Activated CD4-positive, alpha-beta T cell treated with anti-CD3 and anti-CD28 coated beads, Interleukin-2, amount 10 ng/mL, durations not matched to agents 7 days and 5 days (primary cell): ENCODE results near the gene TFPI. TPM values are rescaled to one million over a fixed set of nuclear protein-coding genes. Genes with fewer than 3 reads are reported as not detected.
A peak's percentile ranks its signal among the peaks of the same experiment; 100 is the strongest.

ENCODE experiments used
- CTCF ChIA-PET: fragments of 350-600 bp; sonication (Branson Sonifier 250); formaldehyde crosslinking; loops from one replicate; lab custom pipeline; 2021; ENCODE audit warnings: antibody characterized with exemption; lab: Charles Lee
- POLR2A ChIA-PET: fragments of 350-600 bp; sonication (Branson Sonifier 250); formaldehyde crosslinking; loops from one replicate; lab custom pipeline; 2021; ENCODE audit warnings: antibody characterized with exemption; lab: Charles Lee
- DNase-seq: peaks from one replicate; pipeline ENCODE4 v3.0.0-alpha.2; 2020
- H3K27ac Mint-ChIP-seq: one replicate; pipeline ENCODE4 v1.8.0; 2021; ENCODE audit warnings: mild to moderate bottlenecking, moderate library complexity, mixed read lengths
- H3K27me3 Mint-ChIP-seq: one replicate; pipeline ENCODE4 v1.8.0; 2021; ENCODE audit warnings: mixed read lengths
- H3K36me3 Mint-ChIP-seq: one replicate; pipeline ENCODE4 v1.8.0; 2021; ENCODE audit warnings: low read depth, mixed read lengths
- H3K4me1 Mint-ChIP-seq: one replicate; pipeline ENCODE4 v1.8.0; 2021; ENCODE audit warnings: mixed read lengths
- H3K4me3 Mint-ChIP-seq: one replicate; pipeline ENCODE4 v1.8.0; 2021; ENCODE audit warnings: mild to moderate bottlenecking, moderate library complexity, mixed read lengths
- H3K9me3 Mint-ChIP-seq: one replicate; pipeline ENCODE4 v1.8.0; 2021; ENCODE audit warnings: mixed read lengths
- total RNA-seq, 2 experiments: library from RNA; stranded (reverse); gene quantifications; one replicate each; pipeline ENCODE4 v1.2.3, GENCODE V29; 2021

Gene TFPI
- total RNA-seq, 2 experiments from 2014 or later: not detected

DNA sequence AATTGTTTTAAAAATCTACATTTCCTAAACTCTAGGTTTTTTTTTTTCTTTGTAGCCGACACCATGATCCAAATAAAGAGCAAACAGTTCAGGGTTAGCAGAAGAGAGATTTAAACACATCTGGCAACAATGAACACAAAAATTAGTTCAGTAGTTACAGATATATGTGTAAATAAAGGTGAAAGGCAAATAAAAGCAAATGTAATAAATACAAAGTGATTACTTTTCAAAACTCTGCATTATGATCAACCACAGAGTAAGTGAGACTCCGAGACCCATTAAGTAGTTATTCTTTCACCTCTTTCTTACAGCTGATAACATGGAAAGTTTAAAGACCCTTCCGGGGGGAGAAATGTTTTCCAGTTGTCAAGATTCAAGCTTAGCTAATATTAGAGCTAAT is 106.9 kb downstream of the TFPI start:
- Mint-ChIP-seq H3K27me3 (no peaks in the 10 kb centered on the region), H3K36me3 (no peaks in the 10 kb centered on the region), H3K27ac (peak overlapping the region; percentile 57), H3K4me1 (peaks cover 12% of the 10 kb centered on the region), H3K4me3 (peak overlapping the region; percentile 45), H3K9me3 (no peaks in the 10 kb centered on the region)
- ChIA-PET CTCF (no interaction called here), POLR2A (no interaction called here)
- no peak for DNase-seq

DNA sequence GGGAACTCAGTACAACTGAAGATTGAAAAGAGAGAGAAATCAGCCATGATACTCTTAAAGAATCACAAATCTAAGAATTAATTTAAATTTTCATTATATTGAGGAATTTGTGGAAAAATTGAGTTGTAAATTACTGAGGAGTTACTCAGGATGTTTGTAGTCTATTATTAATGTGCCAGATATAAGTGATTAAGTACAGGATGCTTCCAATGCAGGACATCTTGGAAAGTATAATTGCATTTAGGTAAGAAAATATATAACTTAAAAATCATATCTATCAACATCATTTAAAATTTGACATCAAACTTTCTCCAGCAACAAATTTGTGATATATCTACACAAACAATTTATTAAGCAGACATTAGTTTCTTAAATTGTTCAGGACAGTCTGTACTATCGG is 107.5 kb downstream of the TFPI start:
- POLR2A ChIA-PET: no interaction called here
- H3K36me3 Mint-ChIP-seq: no peaks in the 10 kb centered on the region
- no peak for DNase-seq
- no peak overlapping the region for H3K27ac Mint-ChIP-seq
- no peaks in the 10 kb centered on the region for H3K9me3 Mint-ChIP-seq
- H3K27me3 Mint-ChIP-seq: no peaks in the 10 kb centered on the region
- CTCF ChIA-PET: no interaction called here
- H3K4me1 Mint-ChIP-seq: peaks cover 12% of the 10 kb centered on the region
- no peak overlapping the region for H3K4me3 Mint-ChIP-seq

DNA sequence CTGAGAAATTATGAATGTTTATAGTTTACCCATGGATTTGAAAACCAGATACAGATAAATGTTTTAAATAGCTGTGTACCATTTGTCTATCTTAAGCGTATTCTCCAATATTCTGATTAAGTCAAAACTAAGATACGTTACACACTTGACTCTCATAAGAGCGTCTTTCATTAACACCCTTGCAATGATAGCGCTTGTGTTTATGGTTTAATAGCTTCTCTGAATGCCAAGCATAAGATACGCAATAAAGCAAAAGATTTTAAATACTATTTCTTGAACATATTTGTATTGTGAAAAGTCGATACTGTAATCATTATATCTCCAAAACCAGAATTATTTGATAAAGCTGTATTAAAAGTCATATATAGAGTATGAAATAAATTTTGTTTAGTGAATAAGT is 109.2 kb downstream of the TFPI start:
- H3K4me3 Mint-ChIP-seq: no peak overlapping the region
- no peak for DNase-seq
- POLR2A ChIA-PET: no interaction called here
- no peaks in the 10 kb centered on the region for H3K9me3 Mint-ChIP-seq
- H3K27ac Mint-ChIP-seq: no peak overlapping the region
- H3K36me3 Mint-ChIP-seq: no peaks in the 10 kb centered on the region
- CTCF ChIA-PET: no interaction called here
- H3K27me3 Mint-ChIP-seq: no peaks in the 10 kb centered on the region
- peaks cover 12% of the 10 kb centered on the region for H3K4me1 Mint-ChIP-seq

DNA sequence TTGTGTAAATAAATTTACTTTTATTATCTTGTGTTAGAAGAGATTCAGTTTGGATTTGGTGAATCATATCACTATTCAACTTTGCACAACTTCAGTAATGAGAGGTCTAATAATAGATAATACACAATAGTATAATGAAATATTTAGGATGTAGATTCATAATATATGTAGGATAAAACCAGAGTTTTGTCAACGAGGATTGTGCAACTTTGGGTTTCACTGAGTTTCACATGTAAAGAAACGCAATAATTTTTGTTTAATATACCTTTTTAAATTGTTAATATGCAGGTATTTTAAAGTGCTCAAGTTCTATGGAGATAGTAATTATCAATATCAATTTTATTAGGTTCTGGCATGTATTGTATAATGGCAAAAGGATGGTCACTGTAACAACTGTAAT is 111.5 kb downstream of the TFPI start:
- no peak for DNase-seq
- Mint-ChIP-seq H3K27me3 (no peaks in the 10 kb centered on the region), H3K9me3 (no peaks in the 10 kb centered on the region), H3K4me1 (peaks cover 4% of the 10 kb centered on the region), H3K27ac (no peak overlapping the region), H3K4me3 (no peak overlapping the region), H3K36me3 (no peaks in the 10 kb centered on the region)
- CTCF ChIA-PET: no interaction called here
- POLR2A ChIA-PET: no interaction called here

DNA sequence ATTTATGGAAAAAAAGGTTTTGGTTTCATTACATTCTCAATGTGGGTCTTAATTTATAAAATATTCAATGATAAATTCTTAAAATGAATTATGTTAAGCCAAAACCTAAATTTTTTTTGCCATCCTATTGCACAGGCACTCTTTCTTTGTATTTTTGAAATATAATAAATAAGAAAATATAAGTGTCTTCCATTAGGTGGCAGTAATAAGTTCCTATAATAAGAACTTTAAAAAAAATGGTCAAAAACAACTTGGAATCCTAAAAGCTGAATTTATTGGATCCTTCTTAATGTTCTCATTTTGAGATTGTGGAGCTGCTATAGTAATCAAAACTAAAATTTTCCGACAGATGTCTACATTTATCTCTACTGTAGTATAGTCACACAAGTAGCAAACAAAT is 111.9 kb downstream of the TFPI start:
- no peaks in the 10 kb centered on the region for H3K9me3 Mint-ChIP-seq
- CTCF ChIA-PET: no interaction called here
- H3K27me3 Mint-ChIP-seq: no peaks in the 10 kb centered on the region
- H3K27ac Mint-ChIP-seq: no peak overlapping the region
- no peaks in the 10 kb centered on the region for H3K36me3 Mint-ChIP-seq
- POLR2A ChIA-PET: no interaction called here
- no peak for DNase-seq
- no peak overlapping the region for H3K4me3 Mint-ChIP-seq
- H3K4me1 Mint-ChIP-seq: peaks cover 3% of the 10 kb centered on the region

DNA sequence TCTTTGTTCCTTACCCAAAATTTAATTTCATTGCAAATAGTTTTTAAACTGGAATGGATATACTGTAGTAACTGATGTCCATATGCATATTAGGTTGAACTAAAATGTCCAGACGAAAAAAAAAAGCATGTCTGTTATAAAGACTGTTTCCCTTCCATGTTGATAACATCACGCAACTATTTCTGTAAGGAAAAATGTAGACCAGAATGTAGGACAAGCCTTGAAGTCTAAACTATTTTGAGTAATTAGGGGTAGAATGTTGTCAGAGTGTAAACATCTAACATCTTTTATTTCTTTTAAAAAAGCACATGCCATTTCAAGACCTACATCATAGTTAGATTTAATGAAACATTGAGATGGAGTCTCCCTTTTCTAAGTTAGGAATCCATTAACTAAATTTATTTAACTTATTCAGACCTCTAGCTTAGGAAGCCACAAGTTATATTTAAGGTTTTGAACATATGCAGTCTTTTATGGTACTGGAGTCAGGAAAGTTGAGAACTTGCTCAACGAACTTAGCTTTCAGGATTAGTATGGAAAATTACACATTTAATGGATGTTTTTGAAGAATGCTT is 114.0 kb downstream of the TFPI start:
- Mint-ChIP-seq H3K36me3 (no peaks in the 10 kb centered on the region), H3K4me3 (no peak overlapping the region), H3K27ac (no peak overlapping the region), H3K4me1 (no peaks in the 10 kb centered on the region), H3K9me3 (no peaks in the 10 kb centered on the region), H3K27me3 (no peaks in the 10 kb centered on the region)
- no peak for DNase-seq
- ChIA-PET CTCF (no interaction called here), POLR2A (no interaction called here)

DNA sequence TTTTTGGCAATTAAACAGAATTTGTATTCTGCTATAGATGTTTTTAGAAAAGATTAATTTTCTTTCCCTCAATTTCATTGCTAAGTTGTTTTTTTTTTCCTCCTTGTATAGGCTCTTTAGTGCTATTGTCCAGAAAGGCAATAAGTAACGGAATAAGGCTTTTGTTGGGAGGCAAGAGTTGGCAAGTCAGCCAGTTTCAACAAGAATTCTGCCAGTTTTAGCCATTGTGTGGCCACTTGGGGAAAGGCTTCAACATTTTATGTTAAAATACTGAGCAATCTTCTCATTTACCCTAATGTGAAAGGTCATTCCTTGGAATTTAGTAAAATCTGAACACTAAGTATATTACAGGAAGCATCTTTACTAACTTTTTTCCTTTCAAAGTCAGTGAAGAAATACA is 115.8 kb downstream of the TFPI start:
- no peaks in the 10 kb centered on the region for H3K9me3 Mint-ChIP-seq
- H3K36me3 Mint-ChIP-seq: no peaks in the 10 kb centered on the region
- no peak for DNase-seq
- POLR2A ChIA-PET: no interaction called here
- CTCF ChIA-PET: no interaction called here
- no peaks in the 10 kb centered on the region for H3K4me1 Mint-ChIP-seq
- no peak overlapping the region for H3K4me3 Mint-ChIP-seq
- H3K27me3 Mint-ChIP-seq: no peaks in the 10 kb centered on the region
- no peak overlapping the region for H3K27ac Mint-ChIP-seq

DNA sequence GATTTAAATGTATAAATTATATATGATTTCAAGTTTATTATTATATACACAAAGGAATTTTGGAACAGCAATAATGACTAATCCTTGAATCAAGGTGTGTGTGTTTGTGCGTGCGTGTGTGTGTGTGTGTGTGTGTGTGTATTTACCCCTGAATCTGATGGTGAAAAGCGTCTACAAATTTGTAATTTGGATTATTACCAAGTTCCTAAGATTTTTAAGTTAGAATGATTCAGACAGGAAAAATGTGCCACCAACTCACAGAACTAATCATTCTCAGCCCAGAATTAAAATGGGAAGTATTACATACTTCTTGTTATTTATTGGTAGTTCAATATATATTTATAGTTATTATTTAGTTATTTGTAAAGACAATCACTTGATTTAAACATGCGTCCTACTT is 118.5 kb downstream of the TFPI start:
- Mint-ChIP-seq H3K27me3 (no peaks in the 10 kb centered on the region), H3K4me1 (no peaks in the 10 kb centered on the region), H3K9me3 (no peaks in the 10 kb centered on the region), H3K4me3 (no peak overlapping the region), H3K27ac (no peak overlapping the region), H3K36me3 (no peaks in the 10 kb centered on the region)
- ChIA-PET POLR2A (no interaction called here), CTCF (no interaction called here)
- DNase-seq: no peak

DNA sequence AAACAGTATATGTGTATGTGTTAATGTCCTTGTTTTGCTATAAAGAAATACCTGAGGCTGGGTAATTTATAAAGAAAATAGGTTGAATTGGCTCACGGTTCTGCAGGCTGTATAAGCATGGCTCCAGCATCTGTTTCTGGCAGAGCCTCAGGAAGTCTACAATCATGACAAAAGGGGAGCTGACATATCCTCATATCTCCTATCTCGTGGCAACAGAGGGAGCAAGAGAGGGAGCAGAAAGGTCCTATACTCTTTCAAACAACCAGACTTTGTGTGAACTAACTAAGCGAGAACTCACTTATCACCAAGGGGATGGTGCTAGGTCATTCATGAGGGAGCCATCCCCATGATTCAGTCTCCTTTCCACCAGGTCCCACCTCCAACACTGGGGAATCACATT is 119.2 kb downstream of the TFPI start:
- Mint-ChIP-seq H3K4me3 (no peak overlapping the region), H3K4me1 (no peaks in the 10 kb centered on the region), H3K27me3 (no peaks in the 10 kb centered on the region), H3K36me3 (no peaks in the 10 kb centered on the region), H3K27ac (no peak overlapping the region), H3K9me3 (no peaks in the 10 kb centered on the region)
- DNase-seq: no peak
- ChIA-PET CTCF (no interaction called here), POLR2A (no interaction called here)

DNA sequence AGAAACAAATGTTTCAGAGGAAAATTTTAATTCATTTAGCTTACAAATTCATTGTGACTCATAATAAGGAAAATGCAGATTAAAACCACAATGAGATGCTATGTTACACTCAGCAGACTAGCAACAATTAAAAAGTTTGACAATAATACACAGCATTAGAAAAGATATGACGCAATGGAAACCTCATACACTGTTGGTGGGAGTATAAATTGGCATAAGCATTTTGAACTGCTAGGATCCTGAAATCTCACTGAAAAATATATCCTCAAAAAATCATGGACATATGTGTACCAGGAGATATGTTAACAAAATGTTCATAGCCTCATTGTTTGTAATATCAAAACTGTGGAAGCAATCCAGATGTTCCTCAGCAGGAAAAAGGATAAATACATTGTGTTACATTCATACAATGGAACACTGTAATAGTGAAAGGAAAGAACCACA is 119.9 kb downstream of the TFPI start:
- Mint-ChIP-seq H3K9me3 (no peaks in the 10 kb centered on the region), H3K4me1 (no peaks in the 10 kb centered on the region), H3K27me3 (no peaks in the 10 kb centered on the region), H3K4me3 (no peak overlapping the region), H3K36me3 (no peaks in the 10 kb centered on the region), H3K27ac (no peak overlapping the region)
- ChIA-PET CTCF (no interaction called here), POLR2A (interaction anchor here (0.5 kb wide), 1 partner anchor 134 kb away, joined by 3 read pairs; no protein-coding TSS in a partner anchor)
- DNase-seq: no peak

DNA sequence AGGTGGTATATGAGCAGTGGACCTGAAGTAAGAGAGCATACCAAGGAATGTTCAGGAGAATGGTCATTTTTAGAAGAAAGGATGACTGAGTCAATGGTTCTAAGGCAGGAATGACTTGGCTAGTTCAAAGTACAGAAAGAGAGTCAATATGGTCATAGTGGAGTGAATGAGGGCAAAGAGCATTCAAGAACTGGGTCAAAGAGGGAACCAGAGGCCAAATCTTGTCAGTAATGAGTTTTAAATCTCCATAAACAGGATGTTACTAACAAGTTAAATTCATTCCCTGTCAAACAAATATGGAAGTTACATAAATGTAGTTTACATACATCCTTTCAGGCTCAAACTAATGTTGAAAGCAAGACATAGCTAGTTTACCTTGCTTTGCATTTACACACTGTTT is 122.3 kb downstream of the TFPI start:
- DNase-seq: no peak
- POLR2A ChIA-PET: no interaction called here
- CTCF ChIA-PET: interaction anchor here (0.6 kb wide), 1 partner anchor 767 kb away, joined by 3 read pairs; no protein-coding TSS in a partner anchor
- no peaks in the 10 kb centered on the region for H3K27me3 Mint-ChIP-seq
- H3K9me3 Mint-ChIP-seq: no peaks in the 10 kb centered on the region
- H3K27ac Mint-ChIP-seq: no peak overlapping the region
- no peaks in the 10 kb centered on the region for H3K4me1 Mint-ChIP-seq
- no peaks in the 10 kb centered on the region for H3K36me3 Mint-ChIP-seq
- H3K4me3 Mint-ChIP-seq: no peak overlapping the region

DNA sequence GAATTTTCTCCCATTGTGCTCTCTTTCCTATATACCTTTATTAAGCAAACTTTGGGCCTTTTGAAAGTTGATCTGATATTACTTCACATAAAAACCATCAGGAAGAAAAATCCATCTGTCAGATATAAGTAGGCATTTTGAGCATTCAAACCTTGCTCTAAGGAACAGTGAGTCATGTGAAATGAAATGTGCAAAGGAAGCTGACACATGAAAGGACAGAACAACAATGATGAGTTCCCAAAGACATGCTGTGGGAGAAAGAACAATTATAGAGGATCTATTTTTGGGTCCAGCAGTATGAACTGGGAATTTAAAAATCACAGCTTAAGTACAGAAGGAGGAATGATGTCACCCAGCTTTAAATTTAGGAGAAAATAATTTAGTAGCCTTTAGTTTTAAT is 124.2 kb downstream of the TFPI start:
- no peak overlapping the region for H3K27ac Mint-ChIP-seq
- H3K4me3 Mint-ChIP-seq: no peak overlapping the region
- DNase-seq: no peak
- no peaks in the 10 kb centered on the region for H3K4me1 Mint-ChIP-seq
- ChIA-PET POLR2A (no interaction called here), CTCF (no interaction called here)
- no peaks in the 10 kb centered on the region for H3K27me3 Mint-ChIP-seq
- no peaks in the 10 kb centered on the region for H3K9me3 Mint-ChIP-seq
- H3K36me3 Mint-ChIP-seq: no peaks in the 10 kb centered on the region

DNA sequence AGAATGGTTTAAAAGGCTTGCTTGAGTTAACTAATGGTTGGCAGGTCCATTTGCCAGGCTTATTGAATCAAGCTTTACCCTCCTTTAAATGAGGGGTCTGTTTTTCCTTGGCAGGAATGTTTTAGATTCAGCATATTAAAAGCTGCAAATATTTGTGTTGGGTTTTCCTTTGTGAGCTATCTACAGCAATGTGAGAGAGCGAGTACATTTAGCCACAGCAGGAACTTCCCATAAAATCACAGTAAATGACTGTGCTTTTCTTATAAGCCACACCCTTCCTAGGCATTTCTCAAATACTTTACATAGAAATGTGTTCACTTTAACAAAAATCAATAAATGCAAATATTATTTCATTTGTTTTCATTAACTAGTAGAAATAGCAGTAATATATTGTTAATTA is 130.1 kb downstream of the TFPI start:
- ChIA-PET POLR2A (no interaction called here), CTCF (no interaction called here)
- Mint-ChIP-seq H3K36me3 (no peaks in the 10 kb centered on the region), H3K4me3 (no peak overlapping the region), H3K9me3 (no peaks in the 10 kb centered on the region), H3K27me3 (no peaks in the 10 kb centered on the region), H3K27ac (no peak overlapping the region), H3K4me1 (no peaks in the 10 kb centered on the region)
- DNase-seq: no peak

DNA sequence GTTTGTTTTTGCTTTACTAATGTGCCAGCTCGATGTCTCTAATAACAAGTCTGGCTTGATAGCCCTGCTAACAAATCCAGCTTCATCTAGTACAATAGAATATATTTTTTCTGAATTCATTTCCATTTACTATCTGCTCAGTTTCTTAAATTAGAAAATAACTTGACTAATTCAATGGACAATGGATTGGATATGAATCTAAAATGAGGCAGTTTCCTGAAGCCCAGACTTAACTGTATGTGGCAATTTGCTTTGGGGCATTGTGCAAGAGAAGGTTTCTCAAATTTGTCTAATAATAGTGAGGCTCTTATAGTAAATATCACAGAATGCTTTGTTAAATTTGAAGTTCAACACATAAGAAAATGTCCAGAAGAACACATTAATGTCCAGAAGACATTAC is 132.0 kb downstream of the TFPI start:
- no peak overlapping the region for H3K27ac Mint-ChIP-seq
- no peaks in the 10 kb centered on the region for H3K27me3 Mint-ChIP-seq
- H3K4me3 Mint-ChIP-seq: no peak overlapping the region
- DNase-seq: no peak
- POLR2A ChIA-PET: no interaction called here
- H3K9me3 Mint-ChIP-seq: no peaks in the 10 kb centered on the region
- H3K36me3 Mint-ChIP-seq: no peaks in the 10 kb centered on the region
- CTCF ChIA-PET: no interaction called here
- H3K4me1 Mint-ChIP-seq: no peaks in the 10 kb centered on the region
